SU-DHL-6 (cell line): Measurements from ENCODE around the gene ANGPTL2.

Experiments
- EZH2phosphoT487 ChIP-seq: fragments of 200-600 bp; sonication (generic), shearing (Covaris generic); conservative IDR thresholded peaks from 2 replicates; pipeline ENCODE4 v1.6.1; 2018; ENCODE audit warnings: mild to moderate bottlenecking, antibody characterized with exemption, low read length, moderate library complexity, mixed read lengths
- TF ChIP-seq, protein P1 (sequence below): fragments of 200-600 bp; sonication (generic); IDR thresholded peaks from one replicate; pipeline ENCODE4 v1.5.1; 2017; ENCODE audit warnings: antibody characterized with exemption, mild to moderate bottlenecking, low read length, moderate library complexity; ENCODE audit not compliant: insufficient read depth, poor library complexity, severe bottlenecking

DNA sequence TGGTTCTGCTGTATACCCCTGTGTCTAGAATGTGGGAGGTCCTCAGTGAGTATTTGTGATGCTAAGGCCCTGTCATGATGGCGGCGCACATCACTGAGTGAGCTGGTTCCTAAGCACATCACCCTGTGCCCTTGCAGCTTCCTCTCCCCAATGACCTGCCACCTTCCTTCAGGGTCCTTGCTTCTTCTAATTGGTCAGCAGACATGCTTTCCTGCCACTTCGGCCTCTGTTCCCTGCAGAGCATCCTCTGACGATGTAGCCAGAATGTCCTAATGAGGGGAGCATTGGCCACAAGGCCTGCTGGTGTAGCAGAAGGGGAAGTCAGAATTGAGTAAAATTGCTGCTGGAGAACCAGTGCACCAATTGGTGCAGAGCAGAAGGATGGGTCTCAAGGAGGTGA is 31.1 kb upstream of the ANGPTL2 start:
- TF ChIP-seq, protein P1, sequence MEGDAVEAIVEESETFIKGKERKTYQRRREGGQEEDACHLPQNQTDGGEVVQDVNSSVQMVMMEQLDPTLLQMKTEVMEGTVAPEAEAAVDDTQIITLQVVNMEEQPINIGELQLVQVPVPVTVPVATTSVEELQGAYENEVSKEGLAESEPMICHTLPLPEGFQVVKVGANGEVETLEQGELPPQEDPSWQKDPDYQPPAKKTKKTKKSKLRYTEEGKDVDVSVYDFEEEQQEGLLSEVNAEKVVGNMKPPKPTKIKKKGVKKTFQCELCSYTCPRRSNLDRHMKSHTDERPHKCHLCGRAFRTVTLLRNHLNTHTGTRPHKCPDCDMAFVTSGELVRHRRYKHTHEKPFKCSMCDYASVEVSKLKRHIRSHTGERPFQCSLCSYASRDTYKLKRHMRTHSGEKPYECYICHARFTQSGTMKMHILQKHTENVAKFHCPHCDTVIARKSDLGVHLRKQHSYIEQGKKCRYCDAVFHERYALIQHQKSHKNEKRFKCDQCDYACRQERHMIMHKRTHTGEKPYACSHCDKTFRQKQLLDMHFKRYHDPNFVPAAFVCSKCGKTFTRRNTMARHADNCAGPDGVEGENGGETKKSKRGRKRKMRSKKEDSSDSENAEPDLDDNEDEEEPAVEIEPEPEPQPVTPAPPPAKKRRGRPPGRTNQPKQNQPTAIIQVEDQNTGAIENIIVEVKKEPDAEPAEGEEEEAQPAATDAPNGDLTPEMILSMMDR = no peak
- no peak for TF ChIP-seq EZH2phosphoT487
